ENCODE data around the gene RNF41. TPM values are rescaled to one million over a fixed set of nuclear protein-coding genes. Genes with fewer than 3 reads are reported as not detected.

RNF41 gene
- total and polyA plus RNA-seq, 3 donors from 2014 or later, result 49.3 to 70.2 (median 63.7) TPM

DNA sequence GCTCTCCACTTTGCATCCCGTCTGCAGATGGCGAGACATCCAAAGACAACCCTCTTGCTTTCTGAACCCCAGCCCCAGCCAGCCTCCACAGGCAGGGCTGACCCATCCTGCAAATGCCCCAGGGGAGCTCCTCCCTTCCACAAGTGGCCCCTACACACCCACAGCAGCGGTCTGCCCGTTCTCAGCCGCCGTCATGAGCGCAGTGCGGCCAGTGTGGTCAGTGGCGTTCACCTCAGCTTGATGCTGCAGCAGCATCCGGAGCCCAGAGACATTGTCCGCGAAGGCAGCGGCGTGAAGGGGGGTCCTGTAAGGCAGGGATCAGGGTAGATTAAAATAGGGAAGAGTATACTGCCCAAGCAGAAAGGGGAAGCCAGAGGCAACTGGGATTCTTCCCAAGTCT lies 22.8 kb upstream of the RNF41 start:
- TF ChIP-seq, protein P1, sequence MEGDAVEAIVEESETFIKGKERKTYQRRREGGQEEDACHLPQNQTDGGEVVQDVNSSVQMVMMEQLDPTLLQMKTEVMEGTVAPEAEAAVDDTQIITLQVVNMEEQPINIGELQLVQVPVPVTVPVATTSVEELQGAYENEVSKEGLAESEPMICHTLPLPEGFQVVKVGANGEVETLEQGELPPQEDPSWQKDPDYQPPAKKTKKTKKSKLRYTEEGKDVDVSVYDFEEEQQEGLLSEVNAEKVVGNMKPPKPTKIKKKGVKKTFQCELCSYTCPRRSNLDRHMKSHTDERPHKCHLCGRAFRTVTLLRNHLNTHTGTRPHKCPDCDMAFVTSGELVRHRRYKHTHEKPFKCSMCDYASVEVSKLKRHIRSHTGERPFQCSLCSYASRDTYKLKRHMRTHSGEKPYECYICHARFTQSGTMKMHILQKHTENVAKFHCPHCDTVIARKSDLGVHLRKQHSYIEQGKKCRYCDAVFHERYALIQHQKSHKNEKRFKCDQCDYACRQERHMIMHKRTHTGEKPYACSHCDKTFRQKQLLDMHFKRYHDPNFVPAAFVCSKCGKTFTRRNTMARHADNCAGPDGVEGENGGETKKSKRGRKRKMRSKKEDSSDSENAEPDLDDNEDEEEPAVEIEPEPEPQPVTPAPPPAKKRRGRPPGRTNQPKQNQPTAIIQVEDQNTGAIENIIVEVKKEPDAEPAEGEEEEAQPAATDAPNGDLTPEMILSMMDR (IDR thresholded peaks at IDR 0.05), result no peak
- TF ChIP-seq POLR2A (IDR thresholded peaks at IDR 0.05), result no peak
- no peaks in the 10 kb centered on the region for H3K9me3 ChIP-seq
- intact Hi-C loops (cut with DNase I; ENCODE audit: low total_unique reads), result no loop called here
- no peaks in the 10 kb centered on the region for H3K27me3 ChIP-seq
- no peak overlapping the region for H3K27ac ChIP-seq
- WGBS, 2 donors, result 90 to 96% methylated on average over 11 to 14 of the region's 14 CpGs
- H3K4me1 ChIP-seq, result peaks cover 15% of the 10 kb centered on the region
- H3K4me3 ChIP-seq, result no peak overlapping the region
- DNase-seq, result no peak
- H3K36me3 ChIP-seq (ENCODE audit: low read depth, missing control alignments), result no peaks in the 10 kb centered on the region

DNA sequence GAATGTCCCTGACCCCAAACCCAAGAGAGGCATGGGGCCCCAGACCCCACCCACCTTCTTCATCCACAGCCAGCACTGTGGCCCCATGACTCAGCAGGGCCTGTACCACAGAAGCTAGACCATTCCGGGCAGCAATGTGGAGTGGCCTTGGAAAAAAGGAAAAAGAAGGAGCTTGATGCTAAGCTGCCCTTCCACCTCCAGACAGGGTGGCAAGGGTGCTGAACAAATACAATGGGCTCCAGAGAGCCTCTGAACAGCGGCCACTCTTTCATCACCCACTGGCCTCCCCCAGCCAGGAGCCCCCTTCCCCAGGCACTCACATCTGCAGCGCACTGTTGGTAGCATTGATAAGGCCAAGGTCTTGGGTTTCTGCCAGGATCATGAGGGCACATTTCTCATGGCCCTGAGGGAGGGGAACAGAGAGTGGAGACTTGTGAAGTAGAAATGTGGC lies 22.0 kb upstream of the RNF41 start:
- intact Hi-C loops (cut with DNase I; ENCODE audit: low total_unique reads), result no loop called here
- Histone ChIP-seq H3K27me3 (no peaks in the 10 kb centered on the region), H3K27ac (peak overlapping the region in 1 of 2 donors; percentile 16), H3K36me3 (ENCODE audit: low read depth, missing control alignments) (no peaks in the 10 kb centered on the region), H3K4me3 (no peak overlapping the region), H3K9me3 (no peaks in the 10 kb centered on the region), H3K4me1 (peaks cover 15% of the 10 kb centered on the region)
- TF ChIP-seq, protein P1 (IDR thresholded peaks at IDR 0.05), result no peak
- no peak for TF ChIP-seq POLR2A (IDR thresholded peaks at IDR 0.05)
- 25 to 48% methylated on average over 3 of the region's 3 CpGs for WGBS, 2 donors
- DNase-seq, result peak; percentile 50

DNA sequence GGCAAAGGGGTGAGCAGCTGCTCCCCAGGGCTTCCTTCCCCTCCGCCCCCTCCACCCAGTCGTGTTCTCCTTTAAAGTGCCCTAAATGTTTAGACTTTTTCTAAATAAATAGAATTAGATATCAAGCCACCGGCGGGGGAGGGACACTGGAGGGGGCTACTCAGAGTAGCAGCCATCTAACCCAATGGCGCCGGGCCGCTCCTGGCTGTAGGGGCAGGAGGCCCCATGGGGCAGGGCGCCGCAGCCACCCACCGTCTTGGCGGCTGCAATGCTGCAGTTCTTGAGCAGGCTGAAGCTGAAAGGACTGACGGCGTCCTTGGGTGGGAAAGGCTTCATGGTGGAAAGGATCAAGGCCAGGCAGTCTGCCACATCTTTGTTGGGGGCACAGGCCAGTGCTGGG lies 21.3 kb upstream of the RNF41 start:
- no peaks in the 10 kb centered on the region for H3K9me3 ChIP-seq
- no peaks in the 10 kb centered on the region for H3K36me3 ChIP-seq (ENCODE audit: low read depth, missing control alignments)
- H3K4me1 ChIP-seq, result peaks cover 15% of the 10 kb centered on the region
- no peak overlapping the region for H3K4me3 ChIP-seq
- 69 to 84% methylated on average over 13 of the region's 13 CpGs for WGBS, 2 donors
- H3K27ac ChIP-seq, result no peak overlapping the region
- TF ChIP-seq, protein P1 (IDR thresholded peaks at IDR 0.05), result no peak
- no peak for TF ChIP-seq POLR2A (IDR thresholded peaks at IDR 0.05)
- intact Hi-C loops (cut with DNase I; ENCODE audit: low total_unique reads), result no loop called here
- H3K27me3 ChIP-seq, result no peaks in the 10 kb centered on the region
- no peak for DNase-seq

DNA sequence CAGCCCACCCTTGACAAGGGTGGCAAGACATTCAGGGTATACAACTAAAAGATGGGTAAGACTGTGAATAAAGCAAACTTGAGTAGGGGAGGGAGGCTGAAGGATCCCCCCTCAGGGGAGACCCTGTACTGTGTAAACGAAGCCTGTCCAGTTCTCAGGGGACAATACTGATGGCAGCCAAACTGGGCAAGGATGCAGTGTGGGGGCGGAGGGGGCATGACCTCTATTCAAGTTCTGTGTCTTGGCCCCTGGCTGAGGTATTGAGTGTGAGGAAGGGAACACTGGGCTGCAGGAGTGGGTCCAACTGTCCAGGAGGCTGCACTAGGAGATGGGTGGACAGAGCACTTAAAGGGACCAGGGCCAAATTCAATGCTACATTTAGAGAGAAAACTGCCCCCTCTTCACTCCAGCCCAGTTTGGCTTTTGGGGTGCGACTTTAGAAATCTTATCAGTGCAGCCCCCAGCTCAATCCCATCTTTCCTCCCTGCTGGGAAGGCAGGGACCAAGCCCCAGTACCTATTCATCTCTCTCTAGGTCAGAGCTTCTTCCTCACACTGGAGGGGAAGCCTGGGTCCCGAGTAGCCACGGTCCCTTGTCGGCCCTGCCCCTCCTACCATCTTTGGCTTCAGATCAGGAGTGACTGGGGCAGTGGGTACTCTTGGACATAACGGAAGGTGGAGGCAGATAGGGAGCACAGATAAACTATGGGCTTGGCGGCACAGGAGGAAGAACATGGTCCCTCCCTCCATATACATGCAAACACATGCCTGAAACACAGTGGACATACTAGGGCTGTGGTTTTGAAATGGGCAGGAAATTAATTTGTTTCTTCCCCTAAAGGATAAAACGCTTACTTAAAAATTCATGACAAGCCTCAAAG lies 19.9 kb upstream of the RNF41 start:
- WGBS, 2 donors, result 68 to 73% methylated on average over 9 of the region's 9 CpGs
- no peaks in the 10 kb centered on the region for H3K9me3 ChIP-seq
- intact Hi-C loops (cut with DNase I; ENCODE audit: low total_unique reads), result no loop called here
- no peaks in the 10 kb centered on the region for H3K36me3 ChIP-seq (ENCODE audit: low read depth, missing control alignments)
- no peak for TF ChIP-seq POLR2A (IDR thresholded peaks at IDR 0.05)
- H3K4me3 ChIP-seq, result no peak overlapping the region
- H3K27ac ChIP-seq, result no peak overlapping the region
- no peaks in the 10 kb centered on the region for H3K27me3 ChIP-seq
- peaks cover 15% of the 10 kb centered on the region for H3K4me1 ChIP-seq
- no peak for DNase-seq

DNA sequence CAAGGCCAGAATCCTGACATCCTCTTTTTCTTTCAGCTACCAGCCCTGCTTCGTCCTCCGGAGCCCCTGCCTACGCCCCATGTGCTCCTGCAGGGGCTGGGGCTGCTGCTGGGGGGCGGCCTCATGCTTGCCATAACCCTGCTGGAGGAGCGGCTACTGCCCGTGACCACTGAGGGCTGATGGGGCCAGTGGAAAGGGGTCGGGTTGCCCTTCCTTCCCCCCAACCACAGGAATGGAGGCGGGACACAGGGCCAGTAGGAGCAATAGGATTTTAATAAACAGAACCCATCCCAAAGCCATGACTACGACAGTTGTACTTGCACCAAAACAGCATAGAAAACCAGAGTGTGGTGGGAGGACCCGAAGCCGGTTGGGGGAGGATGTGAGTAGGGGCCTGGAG lies 15.8 kb upstream of the RNF41 start:
- 73 to 80% methylated on average over 10 to 11 of the region's 11 CpGs for WGBS, 2 donors
- Histone ChIP-seq H3K4me3 (no peak overlapping the region), H3K36me3 (ENCODE audit: low read depth, missing control alignments) (no peaks in the 10 kb centered on the region), H3K27ac (no peak overlapping the region), H3K9me3 (no peaks in the 10 kb centered on the region), H3K27me3 (no peaks in the 10 kb centered on the region), H3K4me1 (no peaks in the 10 kb centered on the region)
- DNase-seq, result no peak
- no peak for TF ChIP-seq POLR2A (IDR thresholded peaks at IDR 0.05)
- TF ChIP-seq, protein P1 (IDR thresholded peaks at IDR 0.05), result no peak
- intact Hi-C loops (cut with DNase I; ENCODE audit: low total_unique reads), result no loop called here

All from testis (tissue), 3 donors.